HG03442 (cell line): ENCODE data around the gene SYNJ1.
A peak's percentile ranks its signal among the peaks of the same experiment; 100 is the strongest.
"Not testable (repeated sequence)": the region's sequence is repeated elsewhere in the genome, so short reads cannot be mapped to it uniquely, and the experiment has no call there.

Experiments used
- ATAC-seq: cut with Tn5 transposase; IDR thresholded peaks from one replicate; pipeline ENCODE4 v1.9.1; 2021; ENCODE audit warnings: mild to moderate bottlenecking, moderate library complexity; ENCODE audit not compliant: unreplicated experiment

The SYNJ1 gene

DNA sequence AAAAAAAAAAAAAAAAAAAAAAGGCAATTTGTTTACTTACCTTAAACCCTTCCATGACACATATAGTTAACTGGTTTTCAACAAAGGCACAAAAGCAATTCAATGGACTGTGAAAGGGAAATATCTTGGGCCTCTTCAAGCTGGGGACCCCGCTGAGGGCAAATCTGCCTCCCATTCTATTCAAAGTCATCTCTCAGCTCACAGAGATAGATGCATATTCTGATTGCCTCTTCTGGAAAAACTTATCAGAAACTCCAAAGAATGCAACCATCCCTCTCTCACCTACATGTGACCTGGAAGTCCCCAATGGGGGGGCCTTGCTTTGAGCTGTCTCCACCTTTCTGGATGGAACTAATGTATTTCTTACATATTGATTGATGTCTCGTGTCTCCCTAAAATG, 12.1 kb upstream of the SYNJ1 start:
- ATAC-seq: no peak

DNA sequence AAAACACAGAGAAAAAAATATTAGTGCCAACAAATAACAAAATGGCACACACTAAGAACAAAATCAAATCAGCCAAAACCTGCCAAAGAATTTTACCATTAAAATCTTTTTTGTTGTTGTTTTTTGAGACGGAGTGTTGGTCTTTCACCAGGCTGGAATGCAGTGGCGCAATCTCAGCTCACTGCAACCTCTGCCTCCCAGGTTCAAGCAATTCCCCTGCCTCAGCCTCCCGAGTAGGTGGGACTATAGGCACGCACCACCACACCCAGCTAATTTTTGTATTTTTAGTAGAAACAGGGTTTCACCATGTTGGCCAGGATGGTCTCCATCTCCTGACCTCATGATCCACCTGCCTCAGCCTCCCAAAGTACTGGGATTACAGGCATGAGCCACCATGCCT, 8.3 kb upstream of the SYNJ1 start:
- ATAC-seq: not testable (repeated sequence)

DNA sequence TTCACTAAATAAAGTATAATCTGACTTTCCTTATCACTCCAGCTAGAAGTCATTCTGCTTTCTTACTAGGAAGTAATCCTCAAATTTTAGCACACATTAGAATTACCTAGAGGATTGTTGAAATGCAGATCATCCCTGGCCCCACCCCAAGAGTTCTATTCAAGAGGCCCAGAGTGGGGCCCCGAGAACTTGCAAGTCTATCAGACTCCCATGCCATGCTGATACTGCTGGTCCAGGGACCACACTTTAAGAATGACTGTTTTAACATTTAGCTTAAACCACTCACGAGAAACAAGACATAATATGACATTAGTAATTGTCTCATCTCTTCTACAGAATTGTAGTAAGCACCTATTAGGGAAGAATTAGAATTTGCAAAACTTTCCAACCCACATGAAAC, 7.7 kb upstream of the SYNJ1 start:
- no peak for ATAC-seq

DNA sequence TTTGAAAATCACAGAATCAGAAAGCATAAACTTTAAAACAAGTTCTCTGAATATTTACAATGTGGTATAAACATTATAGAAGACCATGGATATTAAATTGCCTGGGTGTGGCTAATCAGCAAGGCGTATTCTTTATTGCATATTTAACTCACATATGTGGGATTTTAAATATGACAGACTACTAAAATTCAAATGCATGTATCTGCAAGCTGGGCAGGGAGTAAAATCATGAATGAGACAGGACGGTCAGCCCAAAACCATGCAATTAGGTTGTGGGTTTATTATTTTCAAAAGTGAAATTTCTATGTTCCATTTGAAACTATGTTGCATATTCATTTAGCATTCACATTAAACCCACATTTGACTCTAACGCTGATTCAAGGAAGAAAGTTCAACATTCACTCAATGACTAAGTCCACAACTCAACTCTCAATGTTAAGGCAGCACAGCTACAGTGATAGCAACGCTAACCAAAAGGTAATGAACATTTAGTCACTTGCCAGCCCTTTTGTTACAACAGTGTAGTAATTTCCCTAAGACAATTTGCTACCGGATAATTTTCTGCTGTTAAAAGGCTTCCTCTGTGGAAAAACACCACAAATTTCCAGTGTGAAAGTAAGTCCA, 6.3 kb upstream of the SYNJ1 start:
- ATAC-seq: no peak

DNA sequence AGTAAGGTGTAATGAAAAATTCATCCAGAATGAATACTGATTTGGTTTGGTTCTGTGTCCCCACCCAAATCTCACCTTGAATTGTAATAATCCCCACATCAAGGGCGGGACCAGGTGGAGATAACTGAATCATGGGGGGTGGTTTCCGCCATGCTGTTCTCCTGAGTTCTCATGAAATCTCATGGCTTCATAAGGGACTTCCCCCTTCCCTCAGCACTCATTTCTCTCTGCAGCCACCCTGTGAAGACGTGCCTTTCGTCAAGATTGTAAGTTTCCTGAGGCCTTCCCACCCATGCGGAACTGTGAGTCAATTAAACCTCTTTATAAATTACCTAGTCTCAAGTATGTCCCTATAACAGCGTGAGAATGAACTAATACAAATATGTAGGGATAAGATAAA, 5.5 kb upstream of the SYNJ1 start:
- ATAC-seq: no peak

DNA sequence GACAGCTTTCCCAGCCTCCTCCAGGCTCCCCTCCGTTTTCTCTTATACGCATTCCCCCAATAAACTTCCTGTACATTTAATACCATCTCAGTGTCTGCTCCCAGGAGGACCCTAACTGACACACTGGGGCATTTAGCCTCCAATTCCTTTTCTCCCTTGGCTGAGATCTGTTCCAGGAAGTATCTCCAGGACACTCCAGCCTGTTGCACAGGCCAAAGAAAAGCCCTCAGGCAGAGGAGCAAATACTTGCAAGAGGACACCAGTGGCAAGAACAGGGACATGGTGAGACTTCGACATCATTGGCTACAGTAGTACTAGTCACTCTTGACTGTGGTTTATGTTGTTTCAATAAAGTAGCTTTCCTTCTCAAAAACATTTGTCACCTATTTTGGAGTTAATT, 4.7 kb upstream of the SYNJ1 start:
- ATAC-seq: no peak

DNA sequence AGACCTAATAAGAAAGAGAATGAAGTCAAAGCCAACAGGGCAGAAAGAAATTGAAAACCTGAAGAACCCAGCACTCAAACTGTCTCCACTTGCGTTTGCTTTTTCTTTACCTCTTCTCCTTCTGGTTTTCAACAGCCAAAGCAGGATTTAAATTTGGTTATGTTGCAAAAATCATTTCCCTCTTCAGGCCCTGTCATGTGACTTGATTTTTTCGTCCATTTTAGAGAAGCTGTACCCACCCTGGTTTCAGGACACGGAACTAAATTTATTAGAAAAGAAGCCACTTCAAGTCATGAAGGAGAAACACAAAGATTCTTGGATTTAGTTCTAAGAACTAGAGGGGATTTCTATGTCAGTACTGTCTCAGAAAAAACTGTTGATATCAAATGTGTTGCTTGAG, 1.0 kb upstream of the SYNJ1 start:
- no peak for ATAC-seq

DNA sequence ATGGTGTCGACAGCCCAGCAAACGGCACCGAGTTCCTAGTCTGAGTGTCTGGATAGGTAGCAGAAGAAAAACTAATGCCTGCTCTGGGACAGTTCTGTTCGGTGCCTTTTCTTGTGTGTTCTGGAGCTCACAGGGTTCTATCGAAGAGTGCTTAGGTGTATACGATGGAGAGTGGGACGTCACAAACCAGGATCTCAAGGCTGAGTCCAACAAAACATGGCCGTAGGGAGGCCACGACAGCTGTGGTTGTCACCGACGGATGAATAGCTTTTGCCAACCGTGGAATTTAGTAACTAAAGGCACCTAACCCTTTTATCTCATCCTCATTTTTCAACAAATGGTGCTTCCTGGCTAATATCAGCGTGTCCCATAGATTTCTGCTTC, 635 bp upstream of the SYNJ1 start:
- ATAC-seq: no peak

DNA sequence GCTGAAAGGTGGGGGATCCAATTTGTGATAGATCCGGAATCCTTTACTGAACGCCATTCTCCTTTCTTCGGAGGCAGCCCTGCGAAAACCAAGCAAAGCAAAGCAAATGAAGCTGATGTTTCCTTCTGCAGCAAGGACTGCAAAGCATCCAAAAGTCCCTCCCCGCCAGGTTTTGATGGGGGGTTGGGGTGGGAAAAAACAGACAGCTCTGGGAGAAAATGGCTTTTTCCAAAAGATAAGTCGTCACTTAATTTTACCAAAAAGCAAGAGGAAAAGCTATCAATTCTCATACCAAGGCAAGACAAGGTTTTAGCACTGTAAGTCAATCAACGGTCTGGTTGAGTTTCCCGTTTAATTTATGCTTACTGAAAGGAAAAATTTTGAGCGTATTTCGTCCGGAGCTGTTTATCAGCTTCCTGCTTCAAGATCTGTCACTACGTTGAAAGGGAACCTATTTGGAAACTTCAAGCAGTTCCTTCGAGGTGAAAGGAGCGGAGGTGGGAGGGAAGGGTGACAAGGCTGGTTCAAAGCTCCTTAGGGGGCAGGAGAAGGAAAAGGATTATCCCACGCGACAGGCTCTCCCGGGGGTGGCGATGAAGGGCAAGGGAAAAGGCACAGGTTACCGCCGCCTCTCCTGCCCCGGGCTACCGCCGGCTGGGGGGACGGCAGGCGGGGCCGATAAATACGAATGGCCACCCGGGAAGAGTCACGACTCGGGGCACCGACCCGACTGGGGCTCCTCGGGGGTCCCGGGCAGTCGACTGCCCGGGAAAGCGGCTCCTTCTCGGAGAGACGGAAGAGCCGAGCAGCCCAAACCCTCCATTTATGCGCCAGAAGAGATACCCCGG, 750 bp downstream of the SYNJ1 start:
- ATAC-seq: peak; percentile 8

DNA sequence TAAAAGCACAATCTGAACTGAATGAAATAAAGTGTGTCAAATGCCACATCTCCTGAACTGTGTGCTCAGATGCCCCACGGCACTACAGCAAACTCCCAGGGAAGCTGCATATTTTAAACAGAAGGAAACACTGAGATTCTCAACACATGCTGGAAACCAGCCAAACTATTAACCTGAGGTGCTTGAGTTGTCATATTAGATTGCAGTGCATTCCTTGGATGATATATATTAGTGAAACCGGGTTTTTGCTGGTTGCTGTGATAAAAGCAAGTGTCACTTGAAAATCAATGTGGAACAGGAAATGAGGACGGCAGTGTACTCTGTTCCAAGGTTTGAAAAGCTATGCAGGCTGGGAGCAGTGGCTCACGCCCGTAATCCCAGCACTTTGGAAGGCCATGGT, 8.7 kb downstream of the SYNJ1 start:
- no peak for ATAC-seq

DNA sequence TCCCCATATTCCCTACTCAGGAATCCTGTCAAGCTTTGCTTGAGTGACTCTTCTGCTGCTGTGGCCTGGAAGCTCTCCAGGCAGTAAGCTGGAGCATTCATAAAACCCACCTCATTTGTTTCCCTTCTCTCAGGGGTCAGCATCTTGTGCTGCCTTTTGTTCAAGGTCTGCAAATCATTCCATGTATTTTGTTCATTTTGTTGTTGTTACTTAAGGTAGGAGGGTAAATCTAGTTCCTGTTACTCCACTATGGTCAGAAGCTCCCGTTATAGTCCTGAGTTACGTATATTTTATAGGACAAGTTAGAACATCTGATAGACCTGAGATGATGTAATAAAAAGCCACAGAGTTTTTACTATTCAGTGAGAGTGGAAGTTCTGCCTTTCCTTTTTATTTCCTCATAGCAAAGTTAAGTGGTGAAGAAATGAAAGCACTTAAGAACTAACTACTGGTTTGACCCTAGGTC, 9.9 kb downstream of the SYNJ1 start:
- no peak for ATAC-seq

DNA sequence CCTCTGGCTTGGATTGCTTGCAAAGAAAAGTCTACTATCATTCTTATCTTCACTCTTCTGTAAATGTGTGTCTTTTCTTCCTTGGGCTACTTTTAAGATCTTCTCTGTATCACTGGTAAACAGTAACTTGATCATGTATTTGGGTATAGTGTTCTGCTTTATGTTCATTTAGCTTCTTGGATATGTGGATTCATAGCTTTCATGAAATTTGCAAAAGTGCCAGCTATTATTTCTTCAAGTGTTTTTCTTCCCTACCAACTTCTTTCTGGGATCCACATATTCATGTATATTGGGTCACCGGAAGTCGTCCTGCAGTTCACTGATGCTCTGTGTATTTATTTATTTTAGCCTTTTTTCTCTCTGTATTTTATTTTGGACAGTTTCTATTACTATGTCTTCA, 11.3 kb downstream of the SYNJ1 start:
- no peak for ATAC-seq

DNA sequence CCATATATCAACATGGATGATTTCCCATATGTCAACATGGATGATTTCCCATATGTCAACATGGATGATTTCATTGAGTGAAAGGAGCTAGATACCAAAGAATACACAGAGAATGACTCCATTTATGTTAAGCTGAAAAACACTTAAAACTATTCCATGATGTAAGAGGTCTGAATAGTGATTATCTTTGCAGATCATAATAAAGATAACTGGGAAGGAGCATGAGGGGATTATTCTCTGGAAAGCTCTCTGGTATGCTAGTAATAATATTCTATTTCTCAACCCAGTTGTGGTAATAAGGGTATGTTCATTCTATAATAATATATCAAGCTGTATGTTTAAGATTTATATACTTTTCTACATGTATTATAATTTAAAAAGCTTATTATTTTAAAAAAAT, 14.1 kb downstream of the SYNJ1 start:
- ATAC-seq: no peak

DNA sequence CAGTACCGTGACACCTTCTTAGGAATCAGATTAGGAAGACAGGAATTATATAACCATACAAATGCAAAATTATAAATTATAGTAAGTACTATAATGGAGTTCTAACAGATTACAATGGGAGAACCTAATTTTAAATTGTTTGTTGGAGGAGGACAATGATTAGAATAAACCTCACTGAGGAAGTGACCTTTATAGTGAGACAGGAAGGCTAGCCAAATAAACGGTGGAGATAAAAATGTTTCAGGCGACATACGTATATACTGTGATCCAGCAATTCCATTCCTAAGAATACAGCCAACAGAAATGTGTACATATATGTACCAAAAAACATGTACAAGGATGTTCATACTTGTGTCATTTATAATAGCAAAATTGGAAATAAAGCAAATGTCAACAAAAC, 15.2 kb downstream of the SYNJ1 start:
- ATAC-seq: no peak

DNA sequence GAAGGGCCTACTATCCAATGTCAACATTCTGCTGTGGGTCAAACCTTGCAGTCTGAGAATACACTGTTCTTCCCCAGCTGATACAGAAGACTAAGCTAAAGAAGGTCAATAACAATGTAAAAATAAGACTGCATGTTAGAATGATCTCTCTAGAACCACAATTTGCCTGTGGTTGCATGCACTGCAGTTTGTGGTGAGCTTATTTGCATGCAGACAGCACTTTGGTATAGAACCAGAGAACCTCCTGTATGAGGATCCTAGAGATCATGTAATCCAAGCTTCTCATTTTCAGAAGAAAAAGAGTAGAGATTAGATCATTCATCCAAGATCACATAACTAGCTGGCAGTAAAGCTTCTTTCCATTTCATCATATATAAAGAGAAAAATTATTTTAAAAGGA, 15.8 kb downstream of the SYNJ1 start:
- peak; percentile 95 for ATAC-seq

DNA sequence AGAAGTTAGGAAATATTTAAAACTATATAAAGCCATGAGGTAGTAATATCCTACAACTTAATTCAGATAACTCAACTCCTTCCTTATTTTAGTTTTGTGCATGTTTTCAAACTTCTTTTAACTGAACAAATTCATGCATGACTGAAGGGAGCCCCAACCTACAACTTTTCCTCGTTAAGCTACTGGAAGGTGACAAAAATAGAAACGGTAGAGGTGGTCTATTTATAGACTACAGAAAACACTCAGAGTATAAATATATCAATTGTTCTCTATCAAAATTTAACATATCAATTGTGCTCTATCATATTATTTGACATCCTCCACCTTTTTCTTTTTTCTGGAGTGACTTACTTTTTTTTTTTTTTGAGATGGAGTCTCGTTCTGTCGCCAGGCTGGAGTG, 16.8 kb downstream of the SYNJ1 start:
- no peak for ATAC-seq

DNA sequence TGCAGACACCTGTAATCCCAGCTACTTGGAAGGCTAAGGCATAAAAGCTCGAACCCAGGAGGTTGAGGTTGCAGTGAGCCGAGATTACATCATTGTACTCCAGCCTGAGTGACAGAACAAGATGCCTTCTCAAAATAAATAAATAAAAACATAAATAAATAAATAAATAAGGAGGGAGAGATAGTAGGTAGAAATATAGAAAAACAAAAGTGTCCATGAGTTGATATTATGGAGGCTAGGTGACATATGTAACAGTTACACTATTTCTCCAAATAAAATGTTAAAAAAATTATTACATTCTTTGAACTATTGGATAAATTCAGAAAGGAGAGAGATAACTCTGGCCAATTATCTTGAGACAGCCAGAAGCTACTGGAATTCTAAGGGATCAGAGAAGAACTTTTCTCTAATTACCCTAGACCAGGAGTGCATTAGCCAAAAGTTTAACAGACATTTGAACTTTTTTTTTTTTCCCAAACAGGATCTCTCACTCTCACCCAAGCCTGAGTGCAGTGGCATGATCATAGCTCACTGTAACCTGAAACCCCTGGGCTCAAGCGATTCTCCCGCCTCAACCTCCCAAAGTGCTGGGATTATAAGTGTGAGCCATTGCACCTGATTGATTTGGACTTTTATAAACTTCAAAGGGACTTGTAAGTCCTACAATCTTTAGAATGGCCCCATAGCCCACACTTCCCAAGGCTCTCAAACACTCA, 17.6 kb downstream of the SYNJ1 start:
- ATAC-seq: no peak

DNA sequence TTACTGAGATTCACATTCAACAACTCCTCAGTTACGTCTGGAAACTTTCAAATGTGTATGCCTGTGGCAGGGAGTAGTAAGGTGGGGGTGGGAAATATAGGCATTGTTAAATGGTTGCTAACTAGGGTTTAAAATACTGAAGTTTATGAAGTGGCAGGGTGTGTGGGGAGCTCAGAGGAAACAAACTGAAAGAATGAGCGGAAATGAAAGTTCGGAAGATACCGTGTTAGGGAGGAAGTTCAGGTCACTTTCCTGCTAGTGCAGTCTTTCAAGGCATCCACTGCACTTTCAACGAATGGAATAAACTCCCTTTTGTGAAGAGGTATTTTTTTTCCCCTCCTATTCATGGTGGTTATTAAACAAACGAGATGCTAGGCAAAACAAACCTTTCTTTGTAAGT, 19.7 kb downstream of the SYNJ1 start:
- ATAC-seq: no peak

DNA sequence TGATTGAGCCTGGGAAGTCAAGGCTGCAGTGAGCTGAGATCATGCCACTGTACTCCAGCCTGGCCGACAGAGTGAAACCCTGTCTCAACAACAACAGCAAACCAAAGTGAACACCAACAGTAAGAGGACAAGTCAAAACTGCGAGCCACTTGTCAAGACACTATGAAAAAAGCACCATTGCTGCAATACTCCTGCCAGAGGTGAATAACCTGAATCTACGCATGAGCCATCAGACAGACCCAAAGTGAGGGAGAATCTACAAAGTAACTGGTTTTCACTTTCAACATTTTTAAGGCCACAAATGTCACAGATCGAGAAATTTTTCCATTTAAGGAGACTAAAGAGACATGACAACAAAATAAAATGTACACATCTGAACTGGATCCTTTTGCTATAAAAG, 21.9 kb downstream of the SYNJ1 start:
- ATAC-seq: no peak

DNA sequence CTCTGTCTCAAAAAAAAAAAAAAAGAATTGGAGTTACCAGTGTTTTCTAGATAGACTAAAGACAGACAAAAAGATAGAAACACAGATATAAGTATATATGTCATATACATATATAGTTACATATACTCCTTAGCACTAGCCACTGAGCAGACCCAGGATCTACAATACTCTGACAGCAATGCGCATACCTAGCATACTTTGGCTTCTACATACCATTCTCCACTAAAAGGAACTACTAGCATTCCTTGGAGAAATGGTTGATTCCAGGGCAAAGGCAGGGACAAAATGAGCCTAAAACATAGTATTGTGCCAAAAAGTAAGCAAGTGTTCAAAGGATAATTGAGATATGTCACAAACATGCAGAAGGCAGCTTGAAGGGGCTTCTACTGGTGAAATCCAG, 22.7 kb downstream of the SYNJ1 start:
- ATAC-seq: no peak

DNA sequence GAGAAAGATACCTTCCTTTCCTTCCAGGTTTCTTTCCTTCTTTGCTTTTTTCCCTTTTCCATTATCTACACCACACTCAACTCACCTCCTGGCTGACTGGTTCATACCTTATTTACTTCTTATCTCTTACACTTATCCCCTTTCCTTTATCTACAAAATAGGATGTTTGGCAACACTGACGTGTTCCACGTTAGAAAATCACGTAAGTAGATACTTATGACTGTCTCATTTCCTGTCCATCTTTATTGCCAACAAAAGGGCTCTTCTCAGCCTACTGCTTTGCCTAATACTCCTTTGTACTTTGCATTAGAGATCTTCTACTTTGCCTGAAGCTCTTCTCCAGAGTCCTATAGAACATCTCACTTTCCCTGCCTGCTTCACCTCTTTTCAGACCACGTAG, 25.1 kb downstream of the SYNJ1 start:
- no peak for ATAC-seq
